H9 (cell line): ENCODE results near the gene CHAF1B. TPM values are rescaled to one million over a fixed set of nuclear protein-coding genes. Genes with fewer than 3 reads are reported as not detected.

ENCODE experiments used
- DNase-seq: peaks from one replicate; pipeline ENCODE4 v3.0.0-alpha.2; 2017
- H2AFZ ChIP-seq: one replicate; pipeline ENCODE4 v1.6.1; 2013; ENCODE audit warnings: mild to moderate bottlenecking, low read length, control low read depth, moderate library complexity
- H2AK5ac ChIP-seq: 2 replicates; pipeline ENCODE4 v1.6.1; 2013; ENCODE audit warnings: low read length, control low read depth, mixed read lengths; ENCODE audit not compliant: insufficient read length
- H2BK120ac ChIP-seq: one replicate; pipeline ENCODE4 v1.6.1; 2013; ENCODE audit warnings: low read depth, mild to moderate bottlenecking, low read length, control low read depth, inconsistent platforms; ENCODE audit not compliant: poor library complexity, severe bottlenecking
- H2BK12ac ChIP-seq: 2 replicates; pipeline ENCODE4 v1.6.1; 2013; ENCODE audit warnings: low read length, control low read depth, mixed read lengths, low read depth; ENCODE audit not compliant: insufficient read length
- H2BK15ac ChIP-seq: 2 replicates; pipeline ENCODE4 v1.6.1; 2013; ENCODE audit warnings: low read depth, low read length, control low read depth
- H2BK20ac ChIP-seq: one replicate; pipeline ENCODE4 v1.6.1; 2013; ENCODE audit warnings: low read depth, mild to moderate bottlenecking, low read length, control low read depth, inconsistent platforms; ENCODE audit not compliant: poor library complexity, severe bottlenecking
- H2BK5ac ChIP-seq: 2 replicates; pipeline ENCODE4 v1.6.1; 2013; ENCODE audit warnings: low read length, control low read depth, mixed read lengths; ENCODE audit not compliant: insufficient read length
- H3K14ac ChIP-seq: 2 replicates; pipeline ENCODE4 v1.6.1; 2013; ENCODE audit warnings: low read length, control low read depth; ENCODE audit not compliant: insufficient read depth
- H3K18ac ChIP-seq: 2 replicates; pipeline ENCODE4 v1.6.1; 2013; ENCODE audit warnings: low read depth, mild to moderate bottlenecking, mixed read lengths, low read length, control low read depth; ENCODE audit not compliant: insufficient read length
- H3K23ac ChIP-seq: 2 replicates; pipeline ENCODE4 v1.6.1; 2013; ENCODE audit warnings: low read length, control low read depth, mixed read lengths, low read depth; ENCODE audit not compliant: insufficient read length
- H3K23me2 ChIP-seq: 2 replicates; pipeline ENCODE4 v1.6.1; 2013; ENCODE audit warnings: low read depth, mild to moderate bottlenecking, mixed read lengths, low read length, control low read depth; ENCODE audit not compliant: insufficient read length, poor library complexity, severe bottlenecking
- H3K27ac ChIP-seq: 2 replicates; pipeline ENCODE4 v1.5.1; 2013; ENCODE audit warnings: low read length, control low read depth, mixed read lengths, low read depth; ENCODE audit not compliant: insufficient read length
- H3K27me3 ChIP-seq: 2 replicates; pipeline ENCODE4 v1.6.1; 2013; ENCODE audit warnings: low read length, control low read depth, inconsistent platforms; ENCODE audit not compliant: insufficient read depth
- H3K4ac ChIP-seq: 2 replicates; pipeline ENCODE4 v1.6.1; 2013; ENCODE audit warnings: low read depth, mild to moderate bottlenecking, control low read depth, inconsistent platforms, low read length, moderate library complexity
- H3K4me1 ChIP-seq: 2 replicates; pipeline ENCODE4 v1.6.1; 2013; ENCODE audit warnings: low read length, control low read depth, inconsistent platforms; ENCODE audit not compliant: insufficient read depth
- H3K4me2 ChIP-seq: 2 replicates; pipeline ENCODE4 v1.6.1; 2013; ENCODE audit warnings: low read length, control low read depth, mixed read lengths; ENCODE audit not compliant: insufficient read length, insufficient read depth
- H3K56ac ChIP-seq: 2 replicates; pipeline ENCODE4 v1.6.1; 2013; ENCODE audit warnings: low read depth, mild to moderate bottlenecking, mixed read lengths, low read length, control low read depth; ENCODE audit not compliant: insufficient read length
- H3K79me1 ChIP-seq: 2 replicates; pipeline ENCODE4 v1.6.1; 2013; ENCODE audit warnings: low read depth, mild to moderate bottlenecking, moderate library complexity, low read length, control low read depth, inconsistent platforms; ENCODE audit not compliant: insufficient read depth, poor library complexity, severe bottlenecking
- H3K79me2 ChIP-seq: 2 replicates; pipeline ENCODE4 v1.6.1; 2013; ENCODE audit warnings: low read length, control low read depth, inconsistent platforms; ENCODE audit not compliant: insufficient read depth
- H3K9ac ChIP-seq: 2 replicates; pipeline ENCODE4 v1.6.1; 2013; ENCODE audit warnings: low read length, control low read depth, mixed read lengths; ENCODE audit not compliant: insufficient read length; ENCODE audit errors: extremely low read depth
- H3K9me3 ChIP-seq: one replicate; pipeline ENCODE4 v1.6.1; 2013; ENCODE audit warnings: low read depth, low read length, inconsistent platforms; ENCODE audit not compliant: control insufficient read depth
- H3T11ph ChIP-seq: one replicate; pipeline ENCODE4 v1.6.1; 2013; ENCODE audit warnings: mild to moderate bottlenecking, low read length, control low read depth, inconsistent platforms
- H4K20me1 ChIP-seq: one replicate; pipeline ENCODE4 v1.6.1; 2013; ENCODE audit not compliant: control insufficient read depth, insufficient read length, insufficient read depth
- H4K5ac ChIP-seq: 2 replicates; pipeline ENCODE4 v1.6.1; 2013; ENCODE audit warnings: low read depth, mild to moderate bottlenecking, mixed read lengths, low read length, control low read depth; ENCODE audit not compliant: insufficient read length
- H4K8ac ChIP-seq: replicated peaks from 2 replicates; pipeline ENCODE4 v1.6.1; 2013; ENCODE audit warnings: low read length, control low read depth, mixed read lengths, low read depth; ENCODE audit not compliant: insufficient read length
- H4K91ac ChIP-seq: 2 replicates; pipeline ENCODE4 v1.6.1; 2013; ENCODE audit warnings: low read depth, mild to moderate bottlenecking, moderate library complexity, mixed read lengths, low read length, control low read depth; ENCODE audit not compliant: insufficient read length
- H3K27ac Mint-ChIP-seq, 3 experiments: 2 replicates in 2 of 3; 3 replicates in 1 of 3; pipeline ENCODE4 v1.8.0; 2020 to 2021; ENCODE audit warnings: mixed read lengths in 3 of 3, mild to moderate bottlenecking in 1 of 3, moderate library complexity in 1 of 3
- H3K27me3 Mint-ChIP-seq: 2 replicates; pipeline ENCODE4 v1.8.0; 2021; ENCODE audit warnings: low read depth, mild to moderate bottlenecking, moderate library complexity, mixed read lengths
- H3K36me3 Mint-ChIP-seq, 3 experiments: 2 replicates in 2 of 3; 3 replicates in 1 of 3; pipeline ENCODE4 v1.8.0; 2020 to 2021; ENCODE audit warnings: low read depth in 3 of 3, mixed read lengths in 3 of 3; ENCODE audit not compliant: insufficient read depth in 1 of 3
- H3K4me1 Mint-ChIP-seq, 2 experiments: 2 replicates each; pipeline ENCODE4 v1.8.0; 2020; ENCODE audit warnings: mixed read lengths in 2 of 2
- H3K4me3 Mint-ChIP-seq, 2 experiments: 2 replicates in 1 of 2; 3 replicates in 1 of 2; pipeline ENCODE4 v1.8.0; 2020 to 2021; ENCODE audit warnings: mild to moderate bottlenecking in 2 of 2, mixed read lengths in 2 of 2, moderate library complexity in 1 of 2
- H3K9me3 Mint-ChIP-seq, 2 experiments: 2 replicates in 1 of 2; 3 replicates in 1 of 2; pipeline ENCODE4 v1.8.0; 2020; ENCODE audit warnings: mild to moderate bottlenecking in 2 of 2, mixed read lengths in 2 of 2, moderate library complexity in 1 of 2
- WGBS: extraction: QIAGEN DNeasy Blood & Tissue Kit; methylation state at CpG from one replicate; pipeline ENCODE4 v1.1.7; 2013; ENCODE audit warnings: missing lambda C conversion rate, low lambda C conversion rate, mixed read lengths; ENCODE audit not compliant: insufficient read length; ENCODE audit errors: extremely low coverage; 5-methylcytosine and 5-hydroxymethylcytosine counted together
- total RNA-seq: library from RNA; stranded (reverse); gene quantifications from 2 replicates; pipeline ENCODE4 v1.2.1, GENCODE V29; 2021
- TF ChIP-seq, protein P1 (sequence below): fragments of 200-600 bp; sonication (generic); conservative IDR thresholded peaks from 3 replicates; pipeline ENCODE4 v1.8.0; 2021; ENCODE audit warnings: antibody characterized with exemption, mild to moderate bottlenecking

The CHAF1B gene
- total RNA-seq, 1 experiment from 2014 or later = 19.3 TPM

GRCh38 chr21:36386031-36386642 is 945 bp downstream of the CHAF1B start:
- no CpG with 5 or more reads among the region's 21 CpGs for WGBS

More at GRCh38 chr21:36386031-36386642, 945 bp downstream of the CHAF1B start:
- Mint-ChIP-seq H3K4me1 (peaks cover 14 to 22% of the 10 kb centered on the region in 2 experiments), H3K27me3 (no peaks in the 10 kb centered on the region), H3K4me3 (peak overlapping the region; percentile 76 to 87), H3K27ac (peak overlapping the region in 1 of 3 experiments; percentile 35; a peak in 2 of 7 replicates), H3K36me3 (peaks cover 21 to 34% (median 33%) of the 10 kb centered on the region in 3 experiments), H3K9me3 (peaks cover 0 to 2% of the 10 kb centered on the region in 2 experiments; a peak in 1 of 5 replicates)
- Histone ChIP-seq H3K27me3 (no peaks in the 10 kb centered on the region), H2BK20ac (no peak overlapping the region), H3K9ac (peak overlapping the region; percentile 37), H3K79me2 (no peaks in the 10 kb centered on the region), H3T11ph (no peak overlapping the region), H4K91ac (no peak overlapping the region), H3K4me1 (no peaks in the 10 kb centered on the region), H3K4ac (no peak overlapping the region), H4K5ac (no peak overlapping the region), H4K20me1 (no peaks in the 10 kb centered on the region), H3K4me2 (peak overlapping the region; percentile 75), H2BK120ac (no peak overlapping the region), H3K56ac (no peak overlapping the region), H3K9me3 (no peaks in the 10 kb centered on the region), H3K23me2 (peaks cover 4% of the 10 kb centered on the region), H3K14ac (no peak overlapping the region), H2BK15ac (no peak overlapping the region), H3K27ac (no peak overlapping the region), H2AFZ (no peak overlapping the region), H3K18ac (no peak overlapping the region), H3K23ac (no peak overlapping the region), H2BK12ac (no peak overlapping the region), H3K79me1 (no peaks in the 10 kb centered on the region), H4K8ac (no peak overlapping the region), H2BK5ac (no peak overlapping the region), H2AK5ac (no peak overlapping the region)
- TF ChIP-seq, protein P1, sequence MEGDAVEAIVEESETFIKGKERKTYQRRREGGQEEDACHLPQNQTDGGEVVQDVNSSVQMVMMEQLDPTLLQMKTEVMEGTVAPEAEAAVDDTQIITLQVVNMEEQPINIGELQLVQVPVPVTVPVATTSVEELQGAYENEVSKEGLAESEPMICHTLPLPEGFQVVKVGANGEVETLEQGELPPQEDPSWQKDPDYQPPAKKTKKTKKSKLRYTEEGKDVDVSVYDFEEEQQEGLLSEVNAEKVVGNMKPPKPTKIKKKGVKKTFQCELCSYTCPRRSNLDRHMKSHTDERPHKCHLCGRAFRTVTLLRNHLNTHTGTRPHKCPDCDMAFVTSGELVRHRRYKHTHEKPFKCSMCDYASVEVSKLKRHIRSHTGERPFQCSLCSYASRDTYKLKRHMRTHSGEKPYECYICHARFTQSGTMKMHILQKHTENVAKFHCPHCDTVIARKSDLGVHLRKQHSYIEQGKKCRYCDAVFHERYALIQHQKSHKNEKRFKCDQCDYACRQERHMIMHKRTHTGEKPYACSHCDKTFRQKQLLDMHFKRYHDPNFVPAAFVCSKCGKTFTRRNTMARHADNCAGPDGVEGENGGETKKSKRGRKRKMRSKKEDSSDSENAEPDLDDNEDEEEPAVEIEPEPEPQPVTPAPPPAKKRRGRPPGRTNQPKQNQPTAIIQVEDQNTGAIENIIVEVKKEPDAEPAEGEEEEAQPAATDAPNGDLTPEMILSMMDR = no peak
- no peak for DNase-seq
